GM18858 (cell line): ENCODE measurements around the gene NDNF.

Source experiments
- ATAC-seq: cut with Tn5 transposase; IDR thresholded peaks from one replicate; pipeline ENCODE4 v1.9.1; 2021; ENCODE audit not compliant: unreplicated experiment

The NDNF gene, protein sequence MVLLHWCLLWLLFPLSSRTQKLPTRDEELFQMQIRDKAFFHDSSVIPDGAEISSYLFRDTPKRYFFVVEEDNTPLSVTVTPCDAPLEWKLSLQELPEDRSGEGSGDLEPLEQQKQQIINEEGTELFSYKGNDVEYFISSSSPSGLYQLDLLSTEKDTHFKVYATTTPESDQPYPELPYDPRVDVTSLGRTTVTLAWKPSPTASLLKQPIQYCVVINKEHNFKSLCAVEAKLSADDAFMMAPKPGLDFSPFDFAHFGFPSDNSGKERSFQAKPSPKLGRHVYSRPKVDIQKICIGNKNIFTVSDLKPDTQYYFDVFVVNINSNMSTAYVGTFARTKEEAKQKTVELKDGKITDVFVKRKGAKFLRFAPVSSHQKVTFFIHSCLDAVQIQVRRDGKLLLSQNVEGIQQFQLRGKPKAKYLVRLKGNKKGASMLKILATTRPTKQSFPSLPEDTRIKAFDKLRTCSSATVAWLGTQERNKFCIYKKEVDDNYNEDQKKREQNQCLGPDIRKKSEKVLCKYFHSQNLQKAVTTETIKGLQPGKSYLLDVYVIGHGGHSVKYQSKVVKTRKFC

DNA sequence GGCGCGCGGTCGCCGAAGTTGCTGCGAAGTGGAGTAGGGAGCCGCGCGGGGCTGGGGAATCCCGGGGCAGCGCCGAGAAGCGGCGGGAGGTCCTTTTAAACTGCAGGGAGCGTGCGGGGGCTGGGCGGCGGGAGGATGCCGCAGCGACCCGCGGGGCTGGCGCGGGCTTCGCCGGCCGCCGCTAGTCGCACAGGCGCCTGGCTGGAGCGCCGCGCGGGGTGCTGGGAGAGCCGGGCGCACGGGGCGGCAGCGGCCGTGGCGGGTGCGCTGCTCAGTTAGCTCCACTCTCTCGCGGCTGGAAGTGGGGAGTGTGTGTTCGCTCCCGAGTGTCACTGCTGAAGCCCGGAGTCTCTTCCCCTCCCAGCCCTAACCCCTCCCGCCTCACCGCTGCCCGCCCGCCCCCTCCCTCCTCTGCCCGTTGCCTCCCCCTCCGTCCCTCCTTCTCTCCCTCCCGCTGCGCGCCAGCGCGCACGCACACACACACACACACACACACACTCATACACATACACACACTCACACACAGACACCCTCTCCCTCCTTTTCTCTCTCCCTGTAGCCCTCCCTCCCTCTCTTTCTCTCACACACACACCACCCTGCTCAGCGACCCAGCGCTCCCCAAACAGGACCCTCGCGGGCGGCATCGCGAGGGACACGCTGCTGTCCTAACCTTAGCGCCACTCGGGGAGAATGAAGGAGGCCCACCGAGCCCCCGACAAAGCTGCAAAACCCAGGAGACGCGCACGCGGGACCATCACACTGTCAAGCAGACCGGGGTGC lies at the start of gene NDNF:
NDNF (minus strand) TSS at position 312 of the 780 bp plus-strand sequence. CDS start 26,698 bp downstream, outside the sequence.
- no peak for ATAC-seq

DNA sequence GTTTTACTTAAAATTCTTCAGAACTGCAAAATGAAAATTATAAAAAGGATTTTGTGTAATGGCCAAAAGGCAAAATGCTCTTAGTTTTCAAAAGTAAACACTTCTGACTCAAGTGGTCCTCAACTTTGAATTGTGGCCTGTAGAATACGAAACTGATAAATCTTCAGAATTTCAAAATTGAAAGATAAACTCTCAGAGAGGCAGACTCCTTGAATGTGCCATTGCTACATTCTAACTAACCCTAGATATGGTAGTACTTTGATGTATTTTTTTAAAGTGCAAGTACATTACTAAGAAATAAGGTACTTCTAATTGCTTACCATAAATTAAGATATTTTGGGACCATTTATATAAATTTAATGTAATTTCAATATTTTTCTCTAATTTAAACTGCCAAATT lies 47.4 kb upstream of the NDNF start:
- ATAC-seq = no peak

DNA sequence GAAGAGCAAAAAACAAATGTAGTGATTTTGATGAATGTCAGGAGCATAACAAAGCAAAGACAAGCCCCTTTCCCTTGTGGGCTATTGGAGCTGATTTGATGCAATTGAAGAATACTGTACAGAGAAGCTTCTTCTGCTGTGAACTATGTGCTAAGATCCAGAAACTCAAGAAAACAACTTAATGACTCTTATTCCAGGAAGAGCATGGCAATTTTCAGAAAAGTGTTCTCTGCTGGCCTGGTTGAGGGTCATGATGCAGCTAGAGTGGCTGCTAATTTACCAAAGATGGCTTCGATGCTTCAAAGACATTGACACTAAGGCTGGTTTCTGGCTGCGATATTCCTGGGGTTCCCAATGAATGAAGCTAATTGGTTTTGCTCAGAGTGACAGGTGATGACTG lies 46.0 kb upstream of the NDNF start:
- ATAC-seq = no peak

DNA sequence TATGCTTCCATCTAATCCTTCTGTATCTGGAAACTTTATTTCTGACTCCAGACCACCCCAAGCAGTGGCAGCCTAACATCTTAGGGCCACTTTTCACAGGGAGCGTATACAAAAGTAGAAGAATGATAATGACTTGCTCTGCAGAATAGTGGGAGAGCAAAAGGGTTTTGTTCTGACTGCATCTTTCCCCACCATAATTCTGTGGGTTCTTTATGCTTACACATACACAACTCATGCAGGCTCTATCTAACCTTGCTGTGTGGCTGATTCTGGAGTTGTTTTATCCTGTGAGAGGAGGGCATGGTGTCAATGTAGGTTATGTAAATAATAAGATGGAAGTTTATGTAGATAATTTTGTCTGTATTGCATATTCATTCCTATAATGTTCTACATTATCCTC lies 42.4 kb upstream of the NDNF start:
- no peak for ATAC-seq

DNA sequence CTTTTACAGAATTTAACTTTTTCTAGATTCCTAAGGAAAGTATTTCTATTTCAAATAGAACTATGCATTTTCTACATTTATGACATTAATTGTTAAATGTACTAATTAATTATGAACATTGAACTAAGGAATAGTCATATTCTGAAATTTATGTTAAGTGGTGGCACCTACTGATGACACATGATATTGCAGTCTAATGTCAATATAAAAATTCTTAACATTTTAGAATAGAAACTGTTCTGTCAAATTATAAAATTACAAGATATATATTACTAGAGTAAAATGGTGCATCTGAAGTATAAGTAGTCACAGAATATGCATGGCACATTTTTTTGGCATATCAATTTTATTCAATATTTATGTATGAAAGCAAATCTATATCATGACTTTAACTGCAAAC lies 40.2 kb upstream of the NDNF start:
- ATAC-seq = no peak

DNA sequence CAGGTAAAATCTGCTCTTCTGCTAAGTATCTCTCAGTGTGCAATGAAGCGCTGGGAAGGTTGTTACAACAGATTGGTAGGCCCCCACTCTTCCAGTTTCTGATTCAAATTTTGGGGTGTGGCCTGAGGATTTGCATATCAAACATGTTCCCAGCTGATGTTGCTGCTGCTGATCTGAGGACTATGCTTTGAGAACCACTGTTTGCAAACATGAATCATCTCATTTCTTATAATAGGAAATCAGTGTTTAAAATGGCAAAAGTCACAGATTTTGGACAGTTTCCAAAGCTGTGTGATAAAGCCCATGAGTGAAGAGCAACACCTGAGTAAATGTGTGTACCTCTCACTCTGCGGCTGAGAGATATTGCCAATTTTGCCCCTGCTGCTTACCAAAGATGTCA lies 36.2 kb upstream of the NDNF start:
- ATAC-seq = no peak

DNA sequence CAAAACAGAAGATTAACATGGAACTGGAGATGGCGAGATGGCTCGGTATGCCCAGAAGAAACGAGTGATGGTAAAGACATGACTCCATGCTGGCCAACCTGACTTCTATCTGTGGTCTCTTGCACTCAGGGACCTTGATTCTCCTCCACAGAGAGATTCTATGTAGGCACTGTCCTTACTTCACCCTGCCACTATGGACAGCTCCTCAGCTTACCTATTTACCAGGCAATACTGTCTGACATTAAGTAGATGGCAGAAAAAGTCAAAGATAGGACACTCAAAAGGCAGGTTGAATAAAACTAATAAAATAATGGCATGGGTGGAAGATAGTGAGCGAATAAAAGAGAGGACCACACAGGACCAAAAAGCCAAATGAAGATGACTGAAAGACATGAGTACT lies 35.2 kb upstream of the NDNF start:
- no peak for ATAC-seq

DNA sequence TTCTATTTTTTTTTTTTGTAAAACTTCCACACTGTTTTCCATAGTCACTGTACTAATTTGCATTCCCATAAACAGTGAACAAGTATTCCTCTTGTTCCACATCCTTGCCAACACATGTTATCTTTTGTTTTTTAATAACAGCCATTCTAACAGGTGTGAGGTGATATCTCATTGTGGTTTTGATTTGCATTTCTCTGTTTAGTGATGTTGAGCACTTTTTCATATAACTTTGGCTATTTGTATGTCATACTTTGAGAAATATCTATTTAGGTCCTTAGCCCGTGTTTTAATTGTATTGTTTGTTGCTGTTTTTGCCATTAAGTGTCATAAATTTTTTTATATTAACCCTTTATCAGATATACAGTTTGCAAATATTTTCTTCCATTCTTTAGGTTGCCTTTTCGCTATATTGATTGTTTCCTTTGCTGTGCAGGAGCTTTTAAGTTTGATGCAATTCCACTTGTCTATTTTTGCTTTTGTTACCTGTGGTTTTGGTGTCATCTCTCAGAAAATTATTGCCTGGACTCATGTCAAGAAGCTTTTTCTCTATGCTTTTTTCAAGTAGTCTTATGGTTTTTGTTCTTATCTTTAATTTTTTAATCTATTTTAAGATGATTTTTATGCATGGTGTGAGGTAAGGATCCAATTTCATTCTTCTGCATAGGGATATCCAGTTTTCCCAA lies 27.9 kb upstream of the NDNF start:
- ATAC-seq = no peak

DNA sequence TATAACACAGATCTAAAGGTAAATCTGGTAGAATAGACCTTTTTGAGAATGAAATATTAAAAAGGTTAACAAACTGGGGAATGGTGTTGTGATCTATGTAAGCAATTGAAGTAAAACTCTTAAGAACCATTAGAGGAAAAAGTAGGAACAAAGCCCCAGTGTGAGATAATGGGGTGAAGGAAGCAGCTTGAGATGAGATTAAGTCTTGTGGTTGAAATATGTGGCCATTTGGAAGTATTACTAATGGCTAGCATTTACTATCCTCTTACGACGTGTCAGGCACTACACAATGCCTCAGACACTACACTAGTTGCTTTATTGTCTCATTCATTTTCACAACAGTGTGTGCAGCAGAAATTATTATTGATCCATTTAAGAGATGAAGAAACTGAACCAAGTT lies 25.9 kb upstream of the NDNF start:
- ATAC-seq = no peak

DNA sequence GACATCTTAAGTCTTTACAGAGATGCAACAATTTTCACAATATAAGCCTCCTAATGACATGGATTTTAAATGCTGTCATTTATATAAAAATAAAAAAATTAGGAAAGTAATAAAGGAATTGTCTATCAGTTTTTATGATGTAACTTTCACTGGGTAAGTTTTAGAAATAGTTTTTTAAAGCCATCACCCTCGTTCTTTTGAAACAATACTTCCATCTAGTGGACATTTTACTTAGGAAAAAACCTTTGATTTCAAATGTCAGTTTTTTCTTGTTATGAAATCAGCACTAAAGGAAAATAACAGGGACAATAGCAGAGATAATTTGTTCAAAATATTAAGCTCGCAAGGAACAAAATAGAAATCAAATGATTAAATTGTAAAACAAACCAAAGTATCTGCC lies 24.3 kb upstream of the NDNF start:
- no peak for ATAC-seq

DNA sequence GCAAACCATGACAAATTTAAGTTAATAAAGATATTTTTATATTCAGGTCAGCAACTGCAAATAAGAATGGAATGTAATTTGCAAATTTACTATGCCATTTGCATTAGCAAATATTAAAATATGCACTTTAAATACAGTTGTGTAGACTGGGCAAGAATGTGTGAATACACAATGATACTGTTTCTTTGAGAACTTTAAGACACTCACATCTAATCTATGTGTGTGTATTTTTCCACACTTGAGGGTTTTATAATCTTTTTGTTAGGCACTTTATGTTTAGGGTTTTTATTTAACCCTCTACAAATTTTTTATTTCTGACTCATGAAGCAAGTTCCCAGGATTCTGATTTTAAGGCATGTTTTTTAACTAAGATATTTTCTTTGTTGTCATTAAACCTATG lies 23.9 kb upstream of the NDNF start:
- no peak for ATAC-seq

DNA sequence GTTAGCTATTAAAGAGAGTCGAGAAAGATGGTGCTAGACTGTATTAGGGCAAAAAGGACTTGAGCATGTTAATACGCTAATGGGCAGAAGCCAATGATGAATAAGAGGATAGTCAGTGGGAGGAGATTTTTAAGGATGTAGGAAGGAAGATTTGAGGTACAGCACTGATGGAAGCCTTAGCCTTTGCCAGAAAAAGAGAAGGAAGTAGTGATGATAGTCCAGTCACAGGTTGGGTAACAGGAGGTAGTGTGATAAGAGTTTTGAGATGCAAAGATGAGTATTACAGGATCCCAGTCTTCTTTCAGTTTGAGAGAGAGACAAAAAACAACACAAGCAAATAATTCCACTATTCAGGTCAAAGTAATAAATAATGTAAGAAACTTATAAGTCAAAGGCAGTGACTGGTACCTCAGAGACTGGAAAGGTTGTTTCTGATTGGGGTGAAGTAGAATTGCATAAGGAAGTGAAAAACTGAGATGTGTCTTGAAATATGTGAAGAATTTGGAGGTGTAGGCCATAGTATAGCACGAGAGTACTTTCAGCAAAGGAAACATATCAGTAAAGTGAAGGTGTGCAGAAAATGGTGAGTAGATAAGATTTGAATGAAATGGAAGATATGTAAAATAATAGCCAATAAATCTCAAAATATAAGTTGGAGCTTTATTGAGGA lies 22.1 kb upstream of the NDNF start:
- no peak for ATAC-seq

DNA sequence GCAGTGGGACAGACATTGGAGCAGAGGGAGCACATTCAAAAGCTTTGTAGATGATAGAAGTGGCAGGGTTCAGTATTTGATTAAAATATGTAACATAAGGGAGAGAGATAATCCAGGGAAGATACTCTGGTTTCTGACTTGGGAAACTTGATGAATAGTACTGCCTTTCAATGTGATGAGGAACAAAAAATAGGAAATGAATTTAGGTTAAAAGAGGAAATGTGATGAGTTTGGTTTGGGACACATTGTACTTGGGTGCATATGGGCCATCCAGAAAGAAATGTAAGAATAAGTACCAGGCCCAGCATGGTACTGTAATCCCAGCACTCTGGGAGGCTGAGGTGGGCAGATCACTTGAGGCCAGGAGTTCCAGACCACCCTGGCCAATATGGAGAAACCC lies 20.9 kb upstream of the NDNF start:
- ATAC-seq = no peak

DNA sequence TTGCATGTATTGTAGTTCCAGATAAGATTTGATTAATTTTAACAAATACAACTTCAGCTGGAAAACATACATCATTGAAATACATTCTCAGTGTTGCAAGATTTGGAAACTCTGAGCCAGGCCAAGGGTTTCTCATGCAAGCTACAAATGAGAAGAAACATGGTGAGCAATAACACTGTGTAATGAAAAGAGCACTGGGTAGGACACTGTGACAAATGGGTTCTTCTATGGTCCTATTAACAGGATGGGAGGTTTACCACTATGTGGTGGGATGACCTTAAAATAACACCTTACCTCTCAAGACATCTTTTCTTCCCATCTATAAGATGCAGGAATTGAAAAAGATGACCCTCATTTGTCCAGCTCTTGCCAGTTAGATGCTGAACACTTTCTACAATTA lies 19.6 kb upstream of the NDNF start:
- no peak for ATAC-seq

DNA sequence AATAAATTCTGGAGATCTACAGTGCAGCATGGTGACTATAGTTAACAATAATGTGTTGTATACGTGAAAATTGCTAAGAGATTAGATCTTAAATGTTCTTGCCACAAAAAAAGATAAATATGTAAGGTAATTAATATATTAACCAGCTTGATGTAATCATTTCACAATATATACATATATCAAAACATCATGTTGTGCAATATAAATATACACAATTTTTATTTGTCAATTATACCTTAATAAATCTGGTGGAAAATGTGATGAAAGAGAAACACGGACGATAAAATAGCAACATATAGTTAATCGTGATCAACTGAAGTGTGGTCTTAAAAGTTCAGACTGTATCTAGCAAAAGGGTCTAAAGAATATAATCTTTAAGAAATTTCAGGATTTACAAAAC lies 16.5 kb upstream of the NDNF start:
- ATAC-seq = no peak

DNA sequence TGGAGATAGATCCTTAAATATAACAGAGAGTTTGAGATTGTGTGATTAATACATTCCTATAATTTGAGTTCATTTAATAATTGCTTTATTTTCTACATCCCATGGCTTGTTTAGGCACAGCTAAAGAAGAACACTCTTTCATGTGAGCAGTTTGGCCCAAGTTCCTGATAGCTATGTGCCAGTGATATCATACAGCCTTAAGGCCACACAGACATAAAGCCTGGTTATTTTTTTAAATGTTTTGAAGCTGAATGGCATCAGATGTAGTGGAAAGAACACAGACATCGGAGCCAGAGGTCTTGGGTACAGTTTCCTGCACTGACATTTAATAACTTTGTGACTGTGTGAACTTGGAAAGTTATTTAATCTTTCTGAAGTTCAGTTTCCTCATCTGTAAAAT lies 7.0 kb upstream of the NDNF start:
- no peak for ATAC-seq

DNA sequence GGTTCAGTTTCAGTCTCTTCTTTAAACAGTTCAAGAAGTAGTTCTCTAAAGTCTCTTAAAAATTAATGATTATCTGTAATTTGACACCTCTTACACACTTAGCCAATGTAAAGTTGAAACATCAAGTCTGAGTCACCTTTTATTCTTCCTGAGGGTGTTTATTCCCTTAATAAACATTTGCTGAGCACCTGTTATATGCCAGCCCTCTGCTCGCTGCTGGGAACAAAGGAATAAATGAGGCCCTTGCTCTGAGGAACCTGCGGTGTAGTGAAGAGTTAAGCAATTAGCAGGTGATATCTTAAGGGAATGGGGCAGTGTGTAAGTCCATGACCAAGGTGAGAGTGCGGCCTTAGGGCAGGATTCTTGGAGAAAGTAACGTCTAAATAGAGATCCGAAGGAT lies 5.2 kb upstream of the NDNF start:
- ATAC-seq = no peak

DNA sequence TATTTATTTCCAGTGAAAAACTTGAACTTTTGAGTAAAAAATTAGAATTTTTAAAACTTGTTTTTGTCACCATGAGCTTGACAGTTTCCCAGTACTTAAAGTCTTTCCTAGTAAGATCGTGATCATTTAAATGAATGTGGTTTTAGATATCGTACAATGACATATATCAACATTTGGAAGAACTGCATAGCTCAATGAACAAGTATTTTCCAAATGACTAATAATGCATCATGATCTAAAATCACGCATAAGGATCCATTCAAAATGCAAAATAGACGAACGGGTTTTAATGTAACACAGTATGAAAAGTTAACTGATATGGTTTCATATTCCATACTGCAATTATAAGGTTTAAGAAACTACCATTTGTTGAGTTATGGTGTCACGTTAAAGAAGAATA lies 4.1 kb upstream of the NDNF start:
- no peak for ATAC-seq

DNA sequence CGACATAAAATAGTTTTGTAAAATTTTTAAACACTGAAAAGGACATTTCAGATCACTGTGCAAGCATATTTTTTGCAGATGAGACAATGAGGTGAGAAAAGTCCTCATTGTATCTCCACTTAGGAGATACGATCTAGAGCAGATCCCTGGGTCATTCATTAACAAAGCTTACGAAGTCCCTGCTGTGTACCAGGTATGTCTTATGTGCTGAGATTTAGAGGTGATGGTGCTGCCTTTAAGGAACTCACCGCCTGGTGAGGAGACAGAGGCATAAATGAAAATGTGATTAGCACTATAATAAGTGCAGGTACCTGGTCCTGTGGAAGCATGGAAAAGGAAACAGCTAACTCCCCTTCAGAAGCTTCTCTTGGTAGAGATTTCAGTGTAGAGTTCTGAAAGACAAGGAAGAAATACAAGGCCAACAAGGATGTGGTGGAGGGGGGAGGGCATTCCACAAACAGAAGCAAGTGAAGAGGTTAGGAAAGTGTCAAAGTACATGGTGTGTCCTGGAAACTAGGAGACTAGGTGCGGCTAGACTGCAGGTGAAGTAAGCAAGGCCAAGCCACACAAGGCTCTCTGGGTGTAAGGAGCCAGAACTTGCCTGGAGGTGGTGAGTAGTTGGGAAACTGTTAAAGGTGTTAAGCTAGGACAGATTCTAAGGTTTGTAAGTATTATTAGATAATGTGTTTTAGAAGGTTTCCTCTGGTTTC lies 1.5 kb upstream of the NDNF start:
- ATAC-seq = no peak

DNA sequence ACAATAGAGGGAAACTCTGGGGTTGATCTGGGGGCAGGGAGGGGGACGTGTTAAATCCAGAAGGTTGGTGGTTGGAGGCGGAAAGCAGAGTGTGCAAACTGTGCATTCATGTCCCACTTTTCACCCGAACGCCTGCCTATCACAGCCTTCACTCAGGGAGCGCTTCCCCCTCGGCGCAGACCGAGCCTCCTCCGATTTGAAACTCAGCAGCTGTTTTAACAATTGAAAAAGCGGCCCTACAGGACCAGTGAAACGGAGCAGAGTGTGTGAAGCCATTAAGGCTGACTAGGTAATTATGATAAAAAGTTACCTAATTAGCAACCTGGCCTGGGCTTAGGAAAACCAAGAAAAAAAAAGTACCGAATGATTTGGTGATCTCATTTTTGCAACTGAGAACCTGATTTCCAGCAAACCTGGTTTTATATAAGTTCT lies 685 bp upstream of the NDNF start:
- no peak for ATAC-seq
